Epidermal melanocyte (primary cell): ENCODE data around the gene SMURF1.

Source experiments
- DNase-seq: peaks from one replicate; pipeline ENCODE4 v3.0.0; 2011; ENCODE audit warnings: low spot score; ENCODE audit not compliant: insufficient read length

SMURF1 gene

GRCh38 chr7:99029466-99030435 lies 114.2 kb downstream of the SMURF1 start:
- no peak for DNase-seq

DNA sequence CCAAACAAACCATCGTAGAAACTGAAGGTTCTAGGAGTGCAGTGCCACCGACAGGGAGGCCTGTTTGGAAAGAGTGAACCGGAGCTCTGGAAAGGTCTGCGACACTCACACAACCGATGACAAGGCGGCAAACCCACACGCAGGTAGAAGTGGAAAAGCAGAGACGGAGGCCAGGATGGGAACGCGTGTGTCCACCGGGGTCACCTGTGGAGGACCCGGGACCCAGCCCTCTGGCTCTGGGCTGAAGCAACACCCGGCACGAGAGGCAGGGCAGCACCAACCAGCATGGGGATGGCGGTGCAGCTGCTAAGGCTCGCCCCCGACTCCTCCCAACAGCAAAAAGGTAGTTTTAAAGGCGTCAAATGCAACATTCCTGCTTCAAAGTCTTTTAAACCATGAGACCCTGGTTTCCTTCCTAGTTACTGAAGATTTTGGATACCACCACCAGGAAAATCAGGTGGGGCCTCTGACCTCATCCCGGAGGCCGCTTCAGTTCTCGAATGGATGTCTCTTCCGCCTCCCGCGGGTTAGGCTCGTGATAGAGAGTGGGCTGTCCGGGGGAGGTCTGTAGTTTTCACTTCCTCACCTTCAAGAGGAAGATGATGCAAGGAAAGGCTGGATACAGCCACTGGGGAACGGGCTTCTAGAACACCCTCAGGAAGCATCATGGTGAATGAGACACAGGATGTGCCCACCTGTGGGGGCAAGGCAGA lies 115.5 kb downstream of the SMURF1 start:
- no peak for DNase-seq

DNA sequence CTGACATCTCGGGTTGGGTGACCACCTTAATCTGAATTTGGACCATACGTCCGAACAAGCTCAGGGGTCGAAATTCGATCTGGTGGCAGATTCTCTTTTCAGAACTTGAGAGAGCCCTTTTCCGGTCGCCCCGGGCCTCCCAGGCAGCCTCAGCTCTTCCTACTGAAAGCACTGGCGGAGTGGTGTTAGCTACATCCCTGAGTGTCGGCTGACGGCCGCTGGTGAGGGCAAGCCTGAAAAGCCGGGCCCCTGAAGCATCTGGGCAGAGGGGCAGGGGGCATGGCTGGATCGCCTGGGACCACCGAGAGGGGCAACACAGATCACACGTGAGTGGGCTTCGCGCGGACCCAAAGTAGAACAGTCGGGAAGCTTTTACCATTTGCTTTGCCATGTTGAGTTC lies 116.1 kb downstream of the SMURF1 start:
- no peak for DNase-seq

DNA sequence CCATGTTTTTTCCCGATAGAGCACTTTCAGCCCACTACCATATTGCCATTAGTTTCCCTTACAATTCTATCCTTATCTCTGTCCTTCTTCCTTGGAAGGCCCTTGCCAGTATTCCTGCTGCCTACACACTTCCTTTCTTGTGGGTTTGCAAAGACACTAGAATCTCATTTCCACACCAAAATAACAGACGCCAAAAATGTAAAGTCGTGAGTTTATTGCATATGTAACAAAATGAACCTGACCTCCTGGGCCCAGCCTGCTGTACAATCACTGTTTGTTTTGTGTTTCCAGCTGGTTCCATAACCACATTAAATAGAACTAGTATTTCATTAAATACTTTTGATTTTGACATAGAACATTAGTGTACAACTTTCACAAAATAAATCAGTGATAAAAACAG lies 116.7 kb downstream of the SMURF1 start:
- no peak for DNase-seq

DNA sequence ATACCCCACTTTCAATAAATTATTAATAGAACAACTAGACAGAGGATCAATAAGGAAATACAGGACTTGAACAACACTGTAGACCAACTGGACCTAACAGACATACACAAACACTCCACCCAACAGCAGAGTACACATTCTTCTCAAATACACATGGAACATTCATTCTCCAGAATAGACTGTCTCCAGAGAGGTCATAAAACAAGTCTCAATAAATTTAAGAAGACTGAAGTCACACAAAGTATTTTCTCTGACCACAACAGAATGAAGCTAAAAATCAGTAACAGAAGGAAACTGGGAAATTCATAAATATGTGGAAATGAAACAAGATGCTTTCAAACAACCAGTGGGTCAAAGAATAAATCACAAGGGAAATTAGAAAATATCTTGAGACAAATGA lies 119.8 kb downstream of the SMURF1 start:
- DNase-seq, result no peak

- no peak for DNase-seq
Observed at GRCh38 chr7:99021941-99022560, 121.9 kb downstream of the SMURF1 start.

- DNase-seq, result no peak
Observed at GRCh38 chr7:99020413-99020715, 123.5 kb downstream of the SMURF1 start.

- no peak for DNase-seq
Observed at GRCh38 chr7:99019523-99020412, 124.1 kb downstream of the SMURF1 start.

DNA sequence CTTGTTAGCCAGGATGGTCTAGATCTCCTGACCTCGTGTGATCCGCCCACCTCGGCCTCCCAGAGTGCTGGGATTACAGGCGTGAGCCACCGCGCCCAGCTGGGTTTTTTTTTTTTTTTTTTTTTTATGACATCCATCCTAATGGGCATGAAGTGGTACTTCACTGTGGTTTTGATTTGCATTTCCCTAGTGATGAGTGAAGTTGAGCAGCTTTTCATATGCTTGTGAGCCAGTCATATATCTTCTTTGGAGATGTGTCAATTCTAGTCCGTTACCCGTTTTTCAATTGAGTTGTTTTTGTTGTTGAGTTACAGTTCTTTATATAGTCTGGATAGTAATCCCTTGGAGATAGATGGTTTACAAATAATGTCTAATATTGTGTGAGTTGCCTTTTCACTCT lies 127.7 kb downstream of the SMURF1 start:
- no peak for DNase-seq

DNA sequence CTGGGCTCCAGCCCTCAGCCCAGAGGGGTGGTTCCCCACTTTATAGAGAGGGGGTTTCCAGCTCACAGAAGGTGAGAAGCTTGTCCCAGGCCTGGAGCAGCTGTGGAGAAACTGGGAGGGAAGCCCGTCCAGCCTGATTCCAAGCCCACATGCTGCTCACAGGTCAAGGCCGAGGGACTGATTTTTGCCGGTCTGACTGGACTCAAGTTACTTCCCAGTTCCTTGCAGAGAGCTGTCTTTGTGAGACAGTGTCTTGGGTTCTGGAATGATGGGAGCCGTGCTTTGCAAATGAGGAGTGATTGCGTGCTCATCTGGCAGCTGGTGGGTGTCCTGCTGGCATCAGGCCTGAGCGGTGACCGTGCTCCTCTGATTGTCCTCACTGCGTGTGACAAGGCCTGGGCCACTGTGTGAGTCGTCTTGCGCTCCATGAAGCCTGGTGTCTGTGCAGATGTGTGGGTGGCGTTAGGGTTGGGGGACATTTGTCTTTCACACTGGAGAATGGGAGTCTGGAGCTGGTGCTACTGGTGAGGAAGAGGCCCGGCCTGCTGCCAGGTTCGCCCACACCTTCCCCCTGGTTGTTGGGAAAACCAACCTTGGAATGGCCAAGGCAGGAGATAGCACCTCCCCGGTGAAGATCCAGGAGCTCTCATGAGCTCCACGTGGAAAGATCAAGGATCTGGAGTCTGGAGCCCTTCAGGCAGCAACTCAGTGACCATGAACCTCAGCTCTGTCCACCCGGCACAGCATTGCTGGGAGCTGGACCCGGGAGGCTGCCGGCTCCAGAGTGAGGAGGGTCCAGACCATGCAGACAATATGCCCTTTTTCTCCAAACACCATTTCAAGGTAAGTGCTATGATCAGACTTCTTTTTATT lies 129.6 kb downstream of the SMURF1 start:
- DNase-seq, result no peak

GRCh38 chr7:99013266-99014112 lies 130.4 kb downstream of the SMURF1 start:
- no peak for DNase-seq

GRCh38 chr7:99012722-99013121 lies 131.2 kb downstream of the SMURF1 start:
- DNase-seq, result no peak

GRCh38 chr7:99011706-99012404 lies 132.1 kb downstream of the SMURF1 start:
- DNase-seq, result no peak

GRCh38 chr7:99011341-99011705 lies 132.6 kb downstream of the SMURF1 start:
- no peak for DNase-seq

DNA sequence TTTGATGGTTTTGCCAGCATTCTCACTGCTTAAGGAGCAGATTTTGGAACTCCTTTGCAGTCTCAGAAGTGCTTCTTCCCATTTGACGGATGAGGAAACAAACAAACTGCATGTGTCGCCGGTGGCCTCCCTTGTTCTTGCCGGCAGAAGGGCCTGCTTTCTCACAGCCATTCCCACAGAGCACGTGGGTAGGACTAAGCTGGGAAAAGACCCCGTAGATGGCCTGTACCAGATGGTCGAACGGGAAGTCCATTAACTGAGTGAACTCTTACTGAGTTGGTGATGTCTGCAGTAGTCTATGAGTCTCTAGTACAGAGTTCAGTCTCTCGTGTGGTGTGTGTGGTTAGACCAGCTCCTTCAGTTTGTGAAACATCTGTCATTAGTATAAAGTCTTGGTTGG lies 133.6 kb downstream of the SMURF1 start:
- no peak for DNase-seq

GRCh38 chr7:99008921-99009530 lies 134.9 kb downstream of the SMURF1 start:
- DNase-seq, result no peak

- DNase-seq, result no peak
Observed at GRCh38 chr7:99008181-99008631, 135.7 kb downstream of the SMURF1 start.

DNA sequence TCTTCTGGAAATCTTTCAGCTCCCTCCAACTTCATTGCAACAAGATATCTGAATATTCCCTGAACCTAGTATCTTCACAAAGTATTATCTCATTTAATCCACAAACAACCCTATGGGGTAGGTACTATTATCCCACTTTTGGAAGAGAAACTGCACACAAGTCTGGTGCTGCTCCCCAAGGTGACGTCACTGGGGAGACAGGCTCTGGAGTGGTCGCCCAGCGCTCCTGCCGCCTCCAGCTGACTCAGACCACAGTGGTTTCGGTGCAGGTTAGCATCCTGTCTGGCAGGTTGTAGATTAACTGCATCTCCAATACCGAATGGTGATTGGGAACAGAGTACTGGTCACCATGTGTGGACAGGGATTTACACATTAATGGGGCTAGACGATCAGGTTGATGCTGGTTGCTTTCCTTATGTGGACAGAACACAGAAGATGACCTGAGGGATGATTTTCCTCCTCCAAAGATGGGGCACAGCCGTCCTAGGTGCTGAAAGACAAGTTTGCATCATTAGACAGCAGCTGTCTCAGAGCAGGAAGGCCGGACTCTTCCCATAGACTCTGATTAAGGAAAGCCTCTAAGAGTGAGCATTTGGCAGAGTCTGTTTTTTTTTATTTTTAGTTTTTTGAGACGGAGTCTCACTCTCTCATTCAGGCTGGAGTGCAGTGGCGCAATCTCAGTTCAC lies 137.0 kb downstream of the SMURF1 start:
- DNase-seq, result no peak
